Right ventricle myocardium superior (tissue), 1 donor: ENCODE measurements around the gene SRGAP3. TPM values are rescaled to one million over a fixed set of nuclear protein-coding genes. Genes with fewer than 3 reads are reported as not detected.

Experiments used
- ATAC-seq: fragments of 200-7000 bp; cut with Tn5 transposase; one replicate; pipeline ENCODE4 v1.9.1; 2020; ENCODE audit warnings: mild to moderate bottlenecking; ENCODE audit not compliant: poor library complexity
- DNase-seq: peaks from one replicate; pipeline ENCODE4 v3.0.0-alpha.2; 2020
- intact Hi-C: fragments of 100-400 bp; cut with DNase I; formaldehyde crosslinking; loops from one replicate; pipeline ENCODE4 v1.11.2; 2022
- total RNA-seq: library from RNA; stranded (reverse); fragmentation: NEBNext Ultra II Directional; extraction: Animal tissue kit (Norgen Biotek cat#: 25700); gene quantifications from one replicate; pipeline ENCODE4 v1.2.1, GENCODE V29; 2021
- donor health status: DM: no; HTN: yes; CAD: no; lungs with severe emphysema.

Gene SRGAP3
- total RNA-seq, 1 donor from 2014 or later = 5.1 TPM

DNA sequence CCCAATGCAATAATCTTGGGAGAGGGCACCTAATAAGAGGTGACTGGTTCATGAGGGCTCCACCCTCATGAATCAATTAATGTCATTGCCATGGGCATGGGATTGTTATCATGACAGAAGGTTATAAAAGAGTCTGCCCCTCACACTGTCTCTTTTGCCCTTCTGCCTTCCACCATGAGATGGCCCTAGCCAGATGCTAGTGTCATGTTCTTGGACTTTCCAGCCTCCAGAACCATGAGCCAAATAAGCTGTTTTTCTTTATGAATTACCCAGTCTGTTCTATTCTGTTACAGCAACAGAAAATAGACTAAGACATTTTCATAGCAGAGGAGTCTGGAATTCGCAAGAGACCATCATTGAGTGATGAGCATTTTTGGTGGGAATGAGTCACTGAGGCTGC lies 270.2 kb downstream of the SRGAP3 start:
- intact Hi-C loops = no loop called here
- no peak for DNase-seq
- no peak for ATAC-seq

DNA sequence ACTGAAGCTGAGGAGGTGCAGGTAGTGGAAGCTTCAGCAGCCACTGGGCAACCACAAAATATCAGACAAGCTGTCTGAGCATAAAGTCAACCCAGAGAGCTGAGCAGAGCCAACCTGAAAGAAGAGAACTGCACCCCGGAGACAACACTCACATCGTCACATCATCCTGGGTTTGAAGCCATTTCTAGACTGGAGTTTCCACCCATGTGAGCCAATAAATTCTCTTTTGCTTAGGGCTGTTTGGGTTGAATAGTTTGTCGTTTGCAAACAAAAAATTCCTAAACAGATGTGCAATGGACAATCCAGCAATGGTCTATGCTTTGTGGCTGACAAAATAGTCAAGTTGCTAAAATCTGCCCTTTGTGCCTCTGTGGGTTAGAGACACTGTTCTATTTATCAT lies 270.9 kb downstream of the SRGAP3 start:
- ATAC-seq (no peak), DNase-seq (no peak)
- intact Hi-C loops = no loop called here

DNA sequence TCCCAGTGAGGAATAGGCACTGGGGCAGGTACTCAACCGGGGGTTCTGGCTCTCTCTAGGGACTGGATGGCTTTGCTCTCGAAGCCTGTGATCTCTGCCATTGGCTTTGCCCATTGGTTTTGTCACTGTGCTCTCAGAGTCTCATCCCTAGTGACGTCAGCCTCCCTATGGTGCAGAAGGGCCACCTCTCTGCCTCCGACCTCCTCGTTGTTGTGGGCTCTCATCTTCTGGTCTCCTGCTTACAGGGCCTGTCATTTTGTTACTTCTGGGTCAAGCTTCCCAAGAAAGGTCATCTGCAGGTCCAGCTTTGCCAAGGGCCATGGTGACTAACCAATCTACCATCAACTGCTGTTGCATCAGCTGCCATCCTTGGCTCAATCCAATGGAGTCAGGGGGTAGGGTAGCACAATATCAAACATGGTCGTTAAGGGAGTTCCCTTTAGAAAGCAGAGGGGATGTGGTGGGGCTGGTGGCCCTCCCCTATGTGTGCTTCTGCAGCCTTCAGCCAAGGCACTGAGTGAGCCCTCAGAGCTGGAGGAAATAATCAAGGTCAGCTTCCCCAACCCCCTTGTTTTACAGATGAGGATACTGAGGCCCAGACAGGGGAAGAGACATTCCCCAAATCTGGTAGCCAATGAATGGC lies 272.8 kb downstream of the SRGAP3 start:
- ATAC-seq (no peak), DNase-seq (no peak)
- intact Hi-C loops = no loop called here

DNA sequence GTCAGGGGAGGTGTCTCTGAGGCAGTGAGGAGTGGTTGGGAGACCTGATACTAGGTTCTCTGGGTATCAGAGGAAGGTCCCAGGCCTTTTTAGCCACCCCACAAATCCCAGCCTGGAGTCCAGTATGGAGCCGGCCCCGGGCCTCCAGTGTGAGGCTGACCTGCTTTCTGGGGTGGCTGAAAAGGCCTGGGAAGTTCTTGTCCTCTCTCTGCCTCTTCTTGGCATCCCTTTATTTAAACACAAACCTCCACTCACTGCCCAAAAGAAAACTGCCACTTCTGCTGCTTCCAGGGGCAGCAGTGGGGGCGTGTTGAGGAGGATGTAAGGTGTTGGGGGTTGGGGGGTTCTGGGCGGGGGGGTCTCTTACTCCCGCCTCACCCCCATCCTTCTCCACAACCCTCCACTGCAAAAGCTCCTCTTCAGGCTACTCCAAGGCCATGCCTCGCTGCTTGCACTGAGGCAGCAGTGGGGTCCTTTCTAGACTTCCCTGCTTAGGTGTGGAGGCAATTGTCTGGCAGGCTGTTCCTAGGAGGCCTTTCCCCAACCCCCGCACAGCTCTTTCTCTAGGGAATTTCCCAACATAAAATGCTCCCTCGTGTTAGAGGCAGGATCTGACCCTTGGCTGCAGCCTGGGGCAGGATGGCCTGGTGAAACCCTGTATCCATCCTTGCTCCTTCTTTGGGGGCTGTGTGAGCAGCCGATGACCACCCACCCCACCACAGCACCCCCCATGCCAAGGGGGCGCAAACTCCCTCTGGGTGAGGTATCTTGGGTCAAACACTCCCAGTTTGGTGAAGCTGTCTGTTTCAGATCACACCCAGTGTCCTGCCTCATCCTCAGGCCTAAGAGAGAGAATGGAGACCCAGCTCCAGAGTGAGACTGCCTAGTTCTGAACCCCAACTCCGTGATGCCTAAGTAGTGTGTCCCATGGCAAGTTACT lies 274.1 kb downstream of the SRGAP3 start:
- no peak for DNase-seq
- intact Hi-C loops = no loop called here
- ATAC-seq = no peak

DNA sequence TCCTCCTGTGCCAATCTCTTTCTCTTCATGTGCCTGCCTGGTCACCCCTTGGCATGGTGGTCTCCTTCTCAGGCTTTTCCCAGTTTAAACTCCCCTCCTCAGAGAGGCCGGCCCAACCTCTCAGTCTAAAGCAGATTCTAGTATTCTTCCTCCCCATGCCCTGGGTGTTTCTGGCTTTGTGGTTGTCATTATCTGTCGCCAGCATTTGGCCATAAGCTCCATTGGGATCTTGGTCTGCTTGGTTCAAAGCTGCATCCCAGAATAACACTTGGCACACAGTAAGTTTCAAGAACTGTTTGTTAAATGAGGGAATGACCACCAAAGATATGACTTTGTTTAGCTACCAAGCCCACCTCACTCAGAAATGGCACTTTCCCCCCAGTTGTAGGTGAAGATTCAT lies 275.0 kb downstream of the SRGAP3 start:
- intact Hi-C loops = loop anchor here (5.0 kb wide), 2 partner anchors 93 to 328 kb away; no protein-coding TSS in a partner anchor
- ATAC-seq (no peak), DNase-seq (no peak)

DNA sequence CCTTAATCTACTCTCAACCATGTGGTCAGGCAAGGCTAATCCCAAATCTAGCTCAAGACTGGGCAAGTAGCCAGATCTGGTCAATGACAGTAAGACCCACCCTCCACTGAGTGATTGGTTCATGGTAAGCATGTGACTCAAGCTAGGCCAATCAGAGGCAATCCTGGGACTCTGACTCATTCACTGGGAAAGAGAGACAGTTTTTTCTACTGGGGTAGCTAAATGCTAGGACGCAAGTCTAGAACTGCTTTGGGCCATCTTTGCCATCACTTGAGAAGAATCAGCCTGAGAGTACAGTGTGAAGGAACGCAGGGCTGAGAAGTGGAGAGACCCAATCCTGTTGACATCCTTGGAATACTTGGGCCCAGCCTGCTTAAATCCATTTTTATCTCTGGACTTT lies 276.8 kb downstream of the SRGAP3 start:
- ATAC-seq (no peak), DNase-seq (no peak)
- intact Hi-C loops = loop anchor here (5.0 kb wide), 2 partner anchors 95 to 330 kb away; no protein-coding TSS in a partner anchor

DNA sequence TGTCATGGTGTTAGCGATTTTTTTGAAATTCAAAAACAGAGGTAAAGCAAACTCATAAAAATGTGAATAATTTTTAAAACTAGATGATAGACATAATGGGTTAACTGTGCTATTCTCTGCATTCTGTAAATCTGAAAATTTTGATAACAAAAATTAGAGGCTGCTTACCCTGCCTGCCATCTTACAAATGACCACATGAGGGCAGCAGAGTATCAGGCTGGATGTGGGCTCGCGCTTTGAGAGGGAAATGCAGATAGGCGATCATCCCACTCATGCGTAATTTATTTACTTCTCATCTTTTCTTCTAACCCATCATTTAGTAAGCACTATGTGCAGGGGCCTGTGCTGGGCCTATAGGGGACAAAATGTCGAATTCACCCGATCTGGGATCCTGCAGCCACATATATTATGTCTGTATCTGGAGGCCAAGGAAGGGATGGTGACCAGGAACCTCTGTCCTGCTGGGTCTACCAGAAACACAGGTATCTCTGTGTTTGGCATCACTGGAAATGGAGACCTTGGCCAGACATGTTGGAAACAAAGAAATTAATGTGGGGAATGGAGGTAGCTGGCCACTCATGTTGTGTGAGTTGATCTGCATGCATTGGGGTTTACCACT lies 278.4 kb downstream of the SRGAP3 start:
- intact Hi-C loops = loop anchor here (5.0 kb wide), 2 partner anchors 96 to 331 kb away; no protein-coding TSS in a partner anchor
- DNase-seq = no peak
- ATAC-seq = peak; percentile 84

DNA sequence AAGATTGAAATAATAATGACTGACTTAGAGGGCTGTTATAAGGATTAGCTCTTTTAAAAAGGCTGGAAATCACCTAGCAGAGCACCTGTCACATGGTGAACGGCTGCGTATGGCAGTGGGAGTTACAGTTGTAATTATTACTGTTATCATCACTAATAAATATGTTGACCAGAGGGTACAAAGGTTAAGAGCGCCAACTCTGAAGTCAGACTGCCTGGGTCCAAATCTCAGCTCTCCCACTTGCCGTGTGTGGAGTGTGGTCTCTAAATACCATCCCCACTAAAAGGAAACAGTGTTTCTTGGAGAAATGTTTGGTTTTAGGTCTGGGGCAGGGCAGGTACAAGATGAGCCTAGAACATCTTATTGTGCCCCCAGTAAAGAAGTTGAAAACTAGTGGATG lies 280.2 kb downstream of the SRGAP3 start:
- intact Hi-C loops = no loop called here
- no peak for DNase-seq
- ATAC-seq = no peak

DNA sequence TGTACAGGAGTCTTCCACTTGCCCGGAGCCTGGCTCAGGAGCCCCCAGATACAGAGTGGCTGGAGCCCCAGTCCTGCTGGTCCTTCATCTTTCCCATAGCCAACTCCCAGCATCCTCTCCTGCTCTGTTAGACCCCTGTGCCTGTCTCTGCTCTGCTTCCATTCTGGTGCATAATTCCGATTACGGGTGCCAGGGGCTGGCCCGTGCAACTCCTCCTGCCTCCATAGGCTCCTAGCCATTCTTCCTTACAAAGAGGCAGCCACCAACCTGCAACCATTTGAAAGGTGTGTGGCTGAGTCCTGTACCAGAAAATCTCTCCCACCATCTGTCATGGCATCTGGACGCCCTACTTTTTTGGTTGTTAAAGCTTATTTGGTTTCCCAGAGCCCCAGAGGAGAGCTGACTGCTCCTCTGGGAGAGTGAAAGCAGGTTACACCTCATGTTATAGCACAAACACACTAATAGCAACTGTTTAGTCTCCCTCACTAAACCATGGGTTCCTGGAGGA lies 281.0 kb downstream of the SRGAP3 start:
- DNase-seq (no peak), ATAC-seq (no peak)
- intact Hi-C loops = no loop called here

DNA sequence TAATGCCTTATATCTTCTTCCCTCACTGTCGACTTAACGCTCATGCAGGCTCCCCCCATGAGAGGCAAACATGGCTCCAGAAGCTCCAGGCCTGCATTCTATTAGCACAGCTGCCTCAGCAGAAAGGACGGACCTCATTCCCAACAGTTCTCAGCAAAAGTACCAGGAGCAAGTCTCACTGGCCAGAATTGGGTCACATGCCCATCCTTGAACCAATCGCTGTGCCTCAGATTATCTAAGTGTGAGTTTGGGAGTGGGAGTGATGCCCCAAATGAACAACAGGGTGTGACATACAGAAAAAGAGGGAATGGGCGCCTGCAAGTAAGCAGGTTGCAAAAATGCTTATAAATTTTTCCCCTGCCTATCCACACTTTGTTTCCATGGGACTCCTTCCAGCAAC lies 281.9 kb downstream of the SRGAP3 start:
- intact Hi-C loops = no loop called here
- DNase-seq = no peak
- ATAC-seq = no peak

DNA sequence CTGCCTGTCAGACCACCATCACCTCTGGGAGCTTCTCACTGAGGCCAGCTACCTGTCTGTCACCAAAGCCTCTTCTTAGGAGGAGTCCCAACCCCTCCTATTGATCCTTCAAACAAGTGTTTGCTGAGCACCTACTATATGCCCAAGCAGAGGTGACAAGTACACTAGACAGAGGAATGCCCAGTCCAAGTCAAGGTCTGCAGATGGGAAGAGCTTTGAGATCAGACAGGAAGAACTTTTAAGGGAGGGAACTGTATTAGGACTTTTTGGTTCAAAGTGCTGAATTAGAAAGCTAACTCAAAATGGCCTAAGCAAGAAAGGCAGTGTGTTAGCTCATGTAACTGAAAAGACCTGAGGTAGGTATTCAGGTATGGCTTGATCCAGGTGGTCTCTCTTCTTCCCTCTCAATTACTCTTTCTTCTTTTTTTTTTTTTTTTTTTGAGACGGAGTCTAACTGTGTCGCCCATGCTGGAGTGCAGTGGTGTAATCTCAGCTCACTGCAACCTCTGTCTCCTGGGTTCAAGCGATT lies 282.6 kb downstream of the SRGAP3 start:
- DNase-seq (no peak), ATAC-seq (no peak)
- intact Hi-C loops = no loop called here

DNA sequence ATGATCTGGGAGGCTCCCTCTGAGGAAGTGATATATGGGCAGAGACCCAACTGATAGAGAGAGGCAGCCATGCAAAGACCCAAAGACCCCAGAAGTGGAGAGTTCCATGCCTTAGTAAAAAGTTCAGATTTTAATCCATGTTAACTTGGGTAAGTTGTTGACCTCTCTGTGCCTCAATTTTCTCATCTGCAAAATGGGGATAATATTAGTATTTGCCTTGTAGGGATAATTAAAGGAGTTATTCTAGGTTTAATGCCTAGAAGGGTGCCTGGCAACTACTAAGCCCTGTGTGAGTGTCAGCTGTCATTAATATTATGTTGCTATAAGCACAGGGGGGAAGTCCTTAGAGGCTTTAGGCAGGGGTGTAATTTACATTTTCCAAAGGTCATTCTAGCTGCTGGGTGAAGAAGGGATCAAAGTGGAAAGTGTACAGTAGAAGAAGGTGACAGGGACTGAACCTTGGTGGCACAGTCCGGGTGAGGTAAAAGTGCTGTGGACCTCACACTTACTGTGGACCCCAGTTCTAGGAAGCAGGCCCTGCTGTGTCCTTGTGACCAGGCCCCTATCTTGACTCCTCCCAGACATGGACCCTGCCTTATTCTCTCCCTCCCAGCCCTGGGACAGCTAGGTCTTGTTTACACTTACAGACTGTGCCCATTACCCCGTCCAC lies 283.2 kb downstream of the SRGAP3 start:
- DNase-seq (no peak), ATAC-seq (no peak)
- intact Hi-C loops = no loop called here

DNA sequence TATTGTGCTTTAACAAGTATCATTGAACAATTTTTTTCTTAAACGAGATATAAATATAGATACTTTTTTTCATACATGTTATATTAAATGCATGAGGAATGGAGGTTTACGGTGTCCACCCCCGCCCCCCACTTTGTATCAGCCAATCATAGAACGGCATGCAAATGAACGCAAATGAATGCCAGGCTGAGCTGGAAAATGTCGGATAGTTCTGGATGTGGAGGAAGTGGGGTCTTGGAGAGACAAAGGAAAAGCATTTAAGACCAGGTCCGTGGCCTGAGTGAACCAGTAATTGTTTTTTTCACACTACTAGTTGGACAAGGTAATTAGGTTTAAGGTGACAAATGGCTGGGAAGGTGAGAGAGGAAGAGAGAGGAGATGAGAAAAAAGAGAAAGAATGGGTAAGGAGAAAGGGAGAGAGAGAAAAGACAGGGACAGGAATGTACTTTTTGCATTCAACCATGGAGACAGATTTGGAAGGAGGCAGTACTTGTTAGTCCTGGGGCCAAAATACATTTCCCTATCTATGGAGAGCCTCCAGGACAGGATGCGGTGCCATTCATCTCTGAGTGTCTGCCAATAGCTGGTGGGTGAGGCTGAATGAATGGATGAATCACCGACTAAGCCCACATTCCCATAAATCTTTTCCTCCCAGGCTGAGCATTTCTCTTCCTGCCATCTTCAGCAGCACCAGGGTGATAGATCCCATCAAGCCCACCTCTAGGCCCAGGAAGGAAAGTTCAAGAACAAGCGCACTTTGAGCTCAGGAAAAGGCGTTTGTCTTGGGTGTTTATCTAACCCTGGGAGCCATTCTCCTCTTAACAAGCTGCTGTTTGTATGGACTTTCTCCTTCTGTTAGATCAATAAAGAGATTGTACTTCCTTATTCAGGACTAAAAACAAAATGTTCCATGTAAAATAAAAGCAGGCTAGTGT lies 284.7 kb downstream of the SRGAP3 start:
- DNase-seq = no peak
- no peak for ATAC-seq
- intact Hi-C loops = no loop called here

DNA sequence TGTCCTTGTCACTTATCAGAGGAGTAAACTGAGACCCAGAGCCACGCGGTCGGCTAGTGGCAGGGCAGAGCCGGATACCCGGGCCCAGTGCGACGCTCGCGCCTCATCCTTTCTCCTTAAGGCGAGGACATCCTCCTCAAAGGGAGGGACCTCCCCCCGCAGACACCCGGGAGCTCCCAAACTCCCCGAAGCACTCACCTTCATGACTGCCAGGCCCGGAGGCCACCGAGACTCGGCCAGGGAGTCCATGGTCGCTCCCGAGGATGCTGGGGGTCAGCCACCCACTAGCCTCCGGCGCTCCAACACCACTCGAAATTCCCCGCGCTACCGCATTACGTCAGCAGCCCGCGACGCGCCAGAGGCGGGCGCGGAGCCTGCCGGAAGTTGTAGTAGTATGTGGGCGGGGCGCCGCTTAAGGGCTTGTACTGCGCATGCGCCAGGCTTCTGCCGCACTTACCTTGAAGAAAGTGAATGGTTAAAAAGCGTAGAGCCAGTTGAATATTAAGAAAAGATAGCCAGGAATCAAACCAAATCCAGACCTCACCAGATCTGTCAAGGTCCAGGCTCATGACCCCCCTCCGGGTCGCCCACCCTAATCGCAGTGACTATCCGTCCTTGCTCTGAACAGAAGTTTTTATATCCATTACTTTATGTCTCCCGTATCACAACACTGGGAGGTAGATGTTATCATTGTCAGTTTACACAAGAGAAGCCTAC lies 286.2 kb downstream of the SRGAP3 start, which contains the start of gene RAD18:
RAD18 (minus strand) TSS at position 336 of the 717 bp plus-strand sequence; CDS start at position 249, 87 bp downstream.
- ATAC-seq (peak; percentile 98), DNase-seq (peak; percentile 95)
- intact Hi-C loops = no loop called here

DNA sequence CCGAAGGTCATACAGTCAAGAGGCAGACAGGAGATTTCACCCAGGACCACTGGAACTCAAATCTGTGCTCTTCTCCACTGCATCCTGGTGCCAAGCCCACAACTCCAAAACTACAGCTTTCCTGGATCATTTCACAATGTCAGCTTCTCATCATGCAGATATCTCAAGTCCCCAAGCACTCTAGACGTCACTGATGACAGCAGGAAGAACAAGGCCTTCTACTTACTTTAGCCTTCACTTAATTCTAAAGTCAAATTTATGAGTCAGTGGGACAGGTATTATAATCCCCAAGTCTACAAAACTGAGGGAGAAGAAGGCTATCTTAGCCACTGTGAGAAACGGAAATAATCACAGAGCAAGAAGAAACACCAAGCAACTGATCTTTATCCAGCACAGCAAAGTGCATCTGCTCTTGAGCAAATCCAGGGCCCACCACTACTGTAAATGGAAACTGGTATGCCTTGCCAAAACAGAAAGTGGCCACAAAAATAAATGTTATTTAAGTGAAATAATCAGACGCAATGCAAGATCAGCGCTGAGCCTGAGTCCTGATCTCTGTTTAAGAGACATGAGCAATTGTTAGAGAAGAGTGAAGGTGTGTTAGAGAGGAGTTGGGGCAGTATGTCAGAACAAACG lies 287.1 kb downstream of the SRGAP3 start:
- intact Hi-C loops = no loop called here
- no peak for ATAC-seq
- no peak for DNase-seq

DNA sequence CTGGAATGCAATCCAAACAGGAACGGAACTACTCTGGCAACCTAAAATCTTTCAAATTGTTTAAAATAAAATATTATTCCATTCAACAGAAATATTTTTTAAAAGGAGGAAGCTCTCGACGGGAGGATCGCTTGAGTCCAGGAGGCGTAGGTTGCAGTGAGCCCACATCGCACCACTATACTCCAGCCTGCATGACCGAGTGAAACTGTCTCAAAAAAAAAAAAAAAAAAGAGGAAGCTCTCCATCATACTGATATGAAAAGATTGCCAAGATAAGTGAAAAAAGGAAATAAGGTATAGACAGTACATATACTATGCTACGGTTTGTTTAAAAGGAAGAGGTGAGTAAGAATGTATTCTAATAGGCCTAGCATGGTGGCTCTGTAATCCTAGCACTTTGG lies 289.8 kb downstream of the SRGAP3 start:
- ATAC-seq (no peak), DNase-seq (no peak)
- intact Hi-C loops = no loop called here
